SJSA1 (cell line): Measurements from ENCODE around the gene PIM3. TPM values are rescaled to one million over a fixed set of nuclear protein-coding genes. Genes with fewer than 3 reads are reported as not detected.
"Not testable (repeated sequence)": the region's sequence is repeated elsewhere in the genome, so short reads cannot be mapped to it uniquely, and the experiment has no call there.

Source experiments
- DNase-seq, 2 experiments: peaks; one replicate each; pipeline ENCODE4 v3.0.0-alpha.2; 2015 to 2020; ENCODE audit warnings: low spot score in 2 of 2, low read depth in 1 of 2
- H3K27ac ChIP-seq: fragments of 250-450 bp; sonication (Bioruptor Pico); 2 replicates; pipeline ENCODE4 v1.5.1; 2020; ENCODE audit warnings: mild to moderate bottlenecking, moderate library complexity
- H3K27me3 ChIP-seq: fragments of 250-450 bp; sonication (Bioruptor Pico); replicated peaks from 2 replicates; pipeline ENCODE4 v1.5.1; 2020; ENCODE audit warnings: mild to moderate bottlenecking, moderate library complexity
- H3K36me3 ChIP-seq: fragments of 250-450 bp; sonication (Bioruptor Pico); 2 replicates; pipeline ENCODE4 v1.5.1; 2020; ENCODE audit warnings: mild to moderate bottlenecking
- H3K4me1 ChIP-seq: fragments of 250-450 bp; sonication (Bioruptor Pico); replicated peaks from 2 replicates; pipeline ENCODE4 v1.6.1; 2021; ENCODE audit warnings: mild to moderate bottlenecking
- H3K4me3 ChIP-seq: fragments of 250-450 bp; sonication (Bioruptor Pico); 2 replicates; pipeline ENCODE4 v1.5.1; 2020; ENCODE audit warnings: mild to moderate bottlenecking
- H3K9me3 ChIP-seq: fragments of 250-450 bp; sonication (Bioruptor Pico); replicated peaks from 2 replicates; pipeline ENCODE4 v1.5.1; 2020; ENCODE audit warnings: mild to moderate bottlenecking
- total RNA-seq: library from RNA; depleted of rRNA; stranded (reverse); fragments of >200 nt; shearing (Covaris generic); gene quantifications from 2 replicates; pipeline ENCODE4 v1.2.3, GENCODE V29; 2014

PIM3 gene
- total RNA-seq, 1 experiment from 2014 or later: 53.0 TPM

GRCh38 chr22:49943405-49943765, 17.2 kb upstream of the PIM3 start:
- no peaks in the 10 kb centered on the region for H3K4me1 ChIP-seq
- no peaks in the 10 kb centered on the region for H3K9me3 ChIP-seq
- no peak overlapping the region for H3K27ac ChIP-seq
- no peaks in the 10 kb centered on the region for H3K27me3 ChIP-seq
- no peak for DNase-seq
- no peaks in the 10 kb centered on the region for H3K36me3 ChIP-seq
- no peak overlapping the region for H3K4me3 ChIP-seq

GRCh38 chr22:49943771-49944398, 16.7 kb upstream of the PIM3 start:
- no peak overlapping the region for H3K4me3 ChIP-seq

GRCh38 chr22:49944399-49944891, 16.1 kb upstream of the PIM3 start:
- no peaks in the 10 kb centered on the region for H3K36me3 ChIP-seq
- H3K4me3 ChIP-seq: no peak overlapping the region
- no peaks in the 10 kb centered on the region for H3K27me3 ChIP-seq
- no peak for DNase-seq
- no peak overlapping the region for H3K27ac ChIP-seq
- H3K9me3 ChIP-seq: no peaks in the 10 kb centered on the region
- no peaks in the 10 kb centered on the region for H3K4me1 ChIP-seq

More at GRCh38 chr22:49943771-49944398, 16.7 kb upstream of the PIM3 start:
- Histone ChIP-seq H3K27me3 (no peaks in the 10 kb centered on the region), H3K4me1 (no peaks in the 10 kb centered on the region), H3K36me3 (no peaks in the 10 kb centered on the region), H3K9me3 (no peaks in the 10 kb centered on the region), H3K27ac (no peak overlapping the region)
- DNase-seq: no peak

GRCh38 chr22:49945042-49945794, 15.4 kb upstream of the PIM3 start:
- not testable (repeated sequence) for H3K9me3 ChIP-seq, DNase-seq, H3K27ac ChIP-seq, H3K36me3 ChIP-seq, H3K27me3 ChIP-seq, H3K4me1 ChIP-seq, H3K4me3 ChIP-seq

GRCh38 chr22:49946612-49947295, 13.8 kb upstream of the PIM3 start:
- Histone ChIP-seq H3K36me3 (no peaks in the 10 kb centered on the region), H3K27ac (no peak overlapping the region), H3K4me3 (no peak overlapping the region), H3K9me3 (0 out of 2 replicates have a peak, but pooled peaks cover 2% of the 10 kb centered on the region), H3K27me3 (no peaks in the 10 kb centered on the region), H3K4me1 (peaks cover 13% of the 10 kb centered on the region)
- DNase-seq: no peak

- no peak for DNase-seq
- peaks cover 18% of the 10 kb centered on the region for H3K4me1 ChIP-seq
- H3K4me3 ChIP-seq: no peak overlapping the region
- H3K27me3 ChIP-seq: no peaks in the 10 kb centered on the region
- no peaks in the 10 kb centered on the region for H3K36me3 ChIP-seq
- H3K27ac ChIP-seq: no peak overlapping the region
- H3K9me3 ChIP-seq: 0 out of 2 replicates have a peak, but pooled peaks cover 2% of the 10 kb centered on the region
These were observed 13.3 kb upstream of the PIM3 start for GRCh38 chr22:49947296-49947622.

- H3K4me1 ChIP-seq: peaks cover 29% of the 10 kb centered on the region
- no peaks in the 10 kb centered on the region for H3K27me3 ChIP-seq
- no peak overlapping the region for H3K4me3 ChIP-seq
- no peak overlapping the region for H3K27ac ChIP-seq
- H3K36me3 ChIP-seq: no peaks in the 10 kb centered on the region
- no peak for DNase-seq
- 0 out of 2 replicates have a peak, but pooled peaks cover 2% of the 10 kb centered on the region for H3K9me3 ChIP-seq
These were observed 12.2 kb upstream of the PIM3 start for GRCh38 chr22:49948116-49948957.

GRCh38 chr22:49948958-49949913, 11.3 kb upstream of the PIM3 start:
- Histone ChIP-seq H3K4me3 (no peak overlapping the region), H3K27me3 (no peaks in the 10 kb centered on the region), H3K27ac (no peak overlapping the region), H3K9me3 (0 out of 2 replicates have a peak, but pooled peaks cover 2% of the 10 kb centered on the region), H3K4me1 (peaks cover 38% of the 10 kb centered on the region), H3K36me3 (no peaks in the 10 kb centered on the region)
- no peak for DNase-seq

GRCh38 chr22:49949914-49950292, 10.7 kb upstream of the PIM3 start:
- 0 out of 2 replicates have a peak, but pooled peaks cover 2% of the 10 kb centered on the region for H3K9me3 ChIP-seq
- no peaks in the 10 kb centered on the region for H3K36me3 ChIP-seq
- no peak overlapping the region for H3K27ac ChIP-seq
- H3K4me3 ChIP-seq: no peak overlapping the region
- H3K4me1 ChIP-seq: peaks cover 41% of the 10 kb centered on the region
- DNase-seq: no peak
- H3K27me3 ChIP-seq: no peaks in the 10 kb centered on the region

GRCh38 chr22:49950396-49950994, 10.1 kb upstream of the PIM3 start:
- no peak for DNase-seq
- no peak overlapping the region for H3K4me3 ChIP-seq
- H3K4me1 ChIP-seq: peaks cover 44% of the 10 kb centered on the region
- 0 out of 2 replicates have a peak, but pooled peaks cover 2% of the 10 kb centered on the region for H3K9me3 ChIP-seq
- H3K36me3 ChIP-seq: no peaks in the 10 kb centered on the region
- peak overlapping the region; percentile 31; the same call in 1 of the 2 replicates for H3K27ac ChIP-seq
- H3K27me3 ChIP-seq: no peaks in the 10 kb centered on the region

GRCh38 chr22:49951000-49951677, 9.4 kb upstream of the PIM3 start:
- H3K36me3 ChIP-seq: no peaks in the 10 kb centered on the region
- peak in 1 of 2 experiments; percentile 91 for DNase-seq
- H3K27me3 ChIP-seq: no peaks in the 10 kb centered on the region
- H3K4me3 ChIP-seq: no peak overlapping the region
- H3K4me1 ChIP-seq: peaks cover 44% of the 10 kb centered on the region
- H3K27ac ChIP-seq: peak overlapping the region; percentile 93
- H3K9me3 ChIP-seq: 0 out of 2 replicates have a peak, but pooled peaks cover 2% of the 10 kb centered on the region

- Histone ChIP-seq H3K9me3 (0 out of 2 replicates have a peak, but pooled peaks cover 2% of the 10 kb centered on the region), H3K4me1 (peaks cover 44% of the 10 kb centered on the region), H3K4me3 (no peak overlapping the region), H3K36me3 (no peaks in the 10 kb centered on the region), H3K27ac (peak overlapping the region; percentile 93), H3K27me3 (no peaks in the 10 kb centered on the region)
- DNase-seq: no peak
These were observed 8.9 kb upstream of the PIM3 start for GRCh38 chr22:49951678-49951985.
